ENCODE results near the gene BCL3. TPM values are rescaled to one million over a fixed set of nuclear protein-coding genes. Genes with fewer than 3 reads are reported as not detected.
A peak's percentile ranks its signal among the peaks of the same experiment; 100 is the strongest.

Gene BCL3
- total and polyA plus RNA-seq, 2 of the 13 experiments (the other 11 are each of a cell fraction or from before 2014, with no cell fraction given), result 2.3 to 4.0 TPM

DNA sequence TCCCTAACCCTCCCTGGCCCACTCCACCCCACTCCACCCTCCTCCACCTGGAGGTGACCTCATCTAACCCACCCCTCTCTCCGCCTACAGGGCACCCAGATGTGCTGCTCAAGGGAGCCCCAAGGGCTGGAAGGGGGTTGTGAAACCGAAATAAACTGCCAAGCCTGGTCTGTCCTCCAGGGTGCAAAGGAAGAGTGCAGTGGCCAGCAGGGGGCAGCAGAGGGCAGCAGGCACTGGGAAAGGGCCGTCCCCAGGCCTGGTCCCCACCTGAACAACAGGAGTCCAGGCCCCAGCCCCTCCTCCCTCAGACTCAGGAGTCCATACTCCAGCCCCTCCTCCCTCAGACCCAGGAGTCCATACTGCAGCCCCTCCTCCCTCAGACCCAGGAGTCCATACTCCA lies 52.0 kb downstream of the BCL3 start (continued):
- TF ChIP-seq SATB2 (CRISPR knock-in tag; IDR thresholded peaks at IDR 0.05) (no peak), GLI4 (CRISPR knock-in tag; IDR thresholded peaks at IDR 0.05; ENCODE audit: borderline replicate concordance) (no peak), ASH2L (IDR thresholded peaks at IDR 0.05; ENCODE audit: insufficient read length, low read depth, low read length) (no peak), HNRNPUL1 (IDR thresholded peaks at IDR 0.05; ENCODE audit: low read depth, low read length) (no peak), ZFP37 (CRISPR knock-in tag; IDR thresholded peaks at IDR 0.05; ENCODE audit: borderline replicate concordance) (no peak), RNF219 (CRISPR knock-in tag; IDR thresholded peaks at IDR 0.05) (no peak), ZBTB42 (CRISPR knock-in tag; IDR thresholded peaks at IDR 0.05) (no peak), ZNF333 (CRISPR knock-in tag; IDR thresholded peaks at IDR 0.05; ENCODE audit: borderline replicate concordance) (no peak), ATM (IDR thresholded peaks at IDR 0.05; ENCODE audit: borderline replicate concordance) (no peak), ZNF768 (CRISPR knock-in tag; IDR thresholded peaks at IDR 0.05) (peak; percentile 25; the same call in 1 of the 2 replicates), SAFB2 (CRISPR knock-in tag; IDR thresholded peaks at IDR 0.05; ENCODE audit: borderline replicate concordance, low read depth) (no peak), JUN (CRISPR knock-in tag; IDR thresholded peaks at IDR 0.05) (no peak), ZNF800 (CRISPR knock-in tag; IDR thresholded peaks at IDR 0.05) (no peak), ZNF549 (CRISPR knock-in tag; IDR thresholded peaks at IDR 0.05) (no peak), ZNF101 (CRISPR knock-in tag; IDR thresholded peaks at IDR 0.05; ENCODE audit: borderline replicate concordance, low read depth) (no peak), BCL6 (CRISPR knock-in tag; IDR thresholded peaks at IDR 0.05) (no peak), ARID2 (CRISPR knock-in tag; IDR thresholded peaks at IDR 0.05; ENCODE audit: borderline replicate concordance) (no peak), MEF2D (CRISPR knock-in tag; IDR thresholded peaks at IDR 0.05) (no peak), NFKBIZ (CRISPR knock-in tag; IDR thresholded peaks at IDR 0.05) (no peak)
- TF ChIP-seq, protein P1, sequence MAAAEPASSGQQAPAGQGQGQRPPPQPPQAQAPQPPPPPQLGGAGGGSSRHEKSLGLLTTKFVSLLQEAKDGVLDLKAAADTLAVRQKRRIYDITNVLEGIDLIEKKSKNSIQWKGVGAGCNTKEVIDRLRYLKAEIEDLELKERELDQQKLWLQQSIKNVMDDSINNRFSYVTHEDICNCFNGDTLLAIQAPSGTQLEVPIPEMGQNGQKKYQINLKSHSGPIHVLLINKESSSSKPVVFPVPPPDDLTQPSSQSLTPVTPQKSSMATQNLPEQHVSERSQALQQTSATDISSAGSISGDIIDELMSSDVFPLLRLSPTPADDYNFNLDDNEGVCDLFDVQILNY (CRISPR knock-in tag; conservative IDR thresholded peaks at IDR 0.05), result no peak
- TF ChIP-seq, protein P2, sequence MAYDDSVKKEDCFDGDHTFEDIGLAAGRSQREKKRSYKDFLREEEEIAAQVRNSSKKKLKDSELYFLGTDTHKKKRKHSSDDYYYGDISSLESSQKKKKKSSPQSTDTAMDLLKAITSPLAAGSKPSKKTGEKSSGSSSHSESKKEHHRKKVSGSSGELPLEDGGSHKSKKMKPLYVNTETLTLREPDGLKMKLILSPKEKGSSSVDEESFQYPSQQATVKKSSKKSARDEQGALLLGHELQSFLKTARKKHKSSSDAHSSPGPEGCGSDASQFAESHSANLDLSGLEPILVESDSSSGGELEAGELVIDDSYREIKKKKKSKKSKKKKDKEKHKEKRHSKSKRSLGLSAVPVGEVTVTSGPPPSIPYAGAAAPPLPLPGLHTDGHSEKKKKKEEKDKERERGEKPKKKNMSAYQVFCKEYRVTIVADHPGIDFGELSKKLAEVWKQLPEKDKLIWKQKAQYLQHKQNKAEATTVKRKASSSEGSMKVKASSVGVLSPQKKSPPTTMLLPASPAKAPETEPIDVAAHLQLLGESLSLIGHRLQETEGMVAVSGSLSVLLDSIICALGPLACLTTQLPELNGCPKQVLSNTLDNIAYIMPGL (CRISPR knock-in tag; IDR thresholded peaks at IDR 0.05; ENCODE audit: borderline replicate concordance in 1 of 2, low read depth in 1 of 2), result peak in 1 of 2 experiments; percentile 83; a peak in 3 of 4 replicates
- TF ChIP-seq, protein P3, sequence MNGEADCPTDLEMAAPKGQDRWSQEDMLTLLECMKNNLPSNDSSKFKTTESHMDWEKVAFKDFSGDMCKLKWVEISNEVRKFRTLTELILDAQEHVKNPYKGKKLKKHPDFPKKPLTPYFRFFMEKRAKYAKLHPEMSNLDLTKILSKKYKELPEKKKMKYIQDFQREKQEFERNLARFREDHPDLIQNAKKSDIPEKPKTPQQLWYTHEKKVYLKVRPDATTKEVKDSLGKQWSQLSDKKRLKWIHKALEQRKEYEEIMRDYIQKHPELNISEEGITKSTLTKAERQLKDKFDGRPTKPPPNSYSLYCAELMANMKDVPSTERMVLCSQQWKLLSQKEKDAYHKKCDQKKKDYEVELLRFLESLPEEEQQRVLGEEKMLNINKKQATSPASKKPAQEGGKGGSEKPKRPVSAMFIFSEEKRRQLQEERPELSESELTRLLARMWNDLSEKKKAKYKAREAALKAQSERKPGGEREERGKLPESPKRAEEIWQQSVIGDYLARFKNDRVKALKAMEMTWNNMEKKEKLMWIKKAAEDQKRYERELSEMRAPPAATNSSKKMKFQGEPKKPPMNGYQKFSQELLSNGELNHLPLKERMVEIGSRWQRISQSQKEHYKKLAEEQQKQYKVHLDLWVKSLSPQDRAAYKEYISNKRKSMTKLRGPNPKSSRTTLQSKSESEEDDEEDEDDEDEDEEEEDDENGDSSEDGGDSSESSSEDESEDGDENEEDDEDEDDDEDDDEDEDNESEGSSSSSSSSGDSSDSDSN (CRISPR knock-in tag; IDR thresholded peaks at IDR 0.05), result 0 out of 2 replicates have a peak, but pooled peaks have one; percentile 21
